GM21447 (cell line): Measurements from ENCODE around the gene TTC32.
"Not testable (repeated sequence)": the region's sequence is repeated elsewhere in the genome, so short reads cannot be mapped to it uniquely, and the experiment has no call there.

Experiments
- ATAC-seq: cut with Tn5 transposase; IDR thresholded peaks from one replicate; pipeline ENCODE4 v1.9.1; 2021; ENCODE audit not compliant: unreplicated experiment

Gene TTC32

GRCh38 chr2:19899985-19900930 lies 1.5 kb downstream of the TTC32 start:
- ATAC-seq: peak; percentile 30

- no peak for ATAC-seq
Measured at GRCh38 chr2:19898592-19899329, 3.0 kb downstream of the TTC32 start.

DNA sequence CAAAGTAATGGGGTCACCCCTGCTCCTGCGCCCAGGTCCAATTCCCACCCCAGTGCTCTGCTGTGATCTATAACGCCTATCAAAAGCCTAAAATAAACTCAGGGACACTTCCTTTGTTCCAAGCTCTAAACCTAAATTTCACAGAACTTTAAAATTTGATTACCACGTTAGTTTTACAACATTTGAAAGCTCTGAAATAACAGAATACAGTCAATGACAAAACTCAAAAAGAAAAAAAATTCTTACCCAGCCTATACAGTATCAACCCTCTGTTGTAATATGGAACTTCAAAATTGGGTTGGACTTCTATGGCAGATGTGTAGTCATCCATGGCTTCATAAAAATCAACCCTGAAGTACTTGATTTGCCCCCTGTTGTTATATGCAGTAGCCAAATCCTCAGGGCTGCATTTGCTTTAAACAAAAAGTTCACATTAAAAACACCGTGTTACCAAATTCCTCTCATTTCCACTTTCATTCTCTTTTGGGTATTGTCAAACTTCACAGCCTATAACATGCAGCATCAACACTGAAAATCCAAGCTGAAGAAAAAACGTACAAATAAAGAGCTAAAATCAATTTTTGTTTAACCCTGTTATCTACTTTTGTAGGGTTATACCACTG lies 4.0 kb downstream of the TTC32 start:
- ATAC-seq: no peak

- no peak for ATAC-seq
Measured at GRCh38 chr2:19895535-19895934, 6.2 kb downstream of the TTC32 start.

- peak; percentile 6 for ATAC-seq
Measured at GRCh38 chr2:19894134-19894792, 7.5 kb downstream of the TTC32 start.

DNA sequence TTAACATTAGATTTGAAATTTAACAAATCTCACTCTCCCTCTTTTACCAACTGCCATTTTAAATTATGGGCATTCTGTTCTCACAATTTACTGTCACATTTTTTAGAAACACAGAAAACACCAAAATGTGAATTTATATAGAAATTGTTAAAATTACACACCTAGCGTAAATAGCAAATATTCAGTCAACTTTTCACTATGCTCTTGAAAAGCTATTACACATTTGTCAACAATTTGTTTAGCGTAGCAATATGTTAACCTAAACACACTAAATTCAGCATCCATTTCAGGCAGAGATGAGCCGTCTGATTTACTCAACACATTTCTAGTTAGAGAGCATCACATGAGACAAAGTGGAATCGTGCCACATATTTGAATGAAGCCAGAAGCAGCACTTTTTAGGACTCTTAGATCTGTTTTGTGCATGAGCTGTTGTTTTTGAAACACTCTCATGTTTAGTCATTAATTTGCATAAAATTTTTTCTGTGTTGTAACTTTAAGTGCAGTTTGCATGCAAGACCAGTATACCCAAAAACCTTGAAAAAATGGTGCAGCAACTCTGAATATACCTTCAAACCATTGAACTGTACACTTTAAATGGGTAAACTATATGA lies 8.2 kb downstream of the TTC32 start:
- peak; percentile 83 for ATAC-seq

DNA sequence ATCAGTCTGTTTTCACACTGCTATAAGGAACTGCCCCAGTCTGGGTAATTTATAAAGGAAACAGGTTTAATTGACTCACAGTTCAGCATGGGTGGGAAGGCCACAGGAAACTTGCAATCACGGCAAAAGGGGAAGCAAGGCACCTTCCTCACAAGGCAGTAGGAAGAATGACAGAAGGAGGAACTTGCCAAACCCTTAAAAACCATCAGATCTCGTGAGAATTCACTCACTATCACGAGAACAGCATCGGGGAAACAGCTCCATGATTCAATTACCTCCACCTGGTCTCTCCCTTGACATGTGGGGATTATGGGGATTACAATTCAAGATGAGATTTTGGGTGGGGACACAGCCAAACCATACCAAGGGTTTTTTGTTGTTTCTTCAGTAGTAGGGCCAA lies 9.8 kb downstream of the TTC32 start:
- ATAC-seq: not testable (repeated sequence)

GRCh38 chr2:19890104-19890503 lies 11.7 kb downstream of the TTC32 start:
- ATAC-seq: no peak

GRCh38 chr2:19888831-19889230 lies 13.0 kb downstream of the TTC32 start:
- ATAC-seq: no peak

- no peak for ATAC-seq
Measured at GRCh38 chr2:19887510-19887909, 14.3 kb downstream of the TTC32 start.

GRCh38 chr2:19886261-19886660 lies 15.5 kb downstream of the TTC32 start:
- ATAC-seq: no peak

GRCh38 chr2:19885791-19886190 lies 16.0 kb downstream of the TTC32 start:
- ATAC-seq: no peak

- ATAC-seq: no peak
Measured at GRCh38 chr2:19883971-19884720, 17.6 kb downstream of the TTC32 start.

DNA sequence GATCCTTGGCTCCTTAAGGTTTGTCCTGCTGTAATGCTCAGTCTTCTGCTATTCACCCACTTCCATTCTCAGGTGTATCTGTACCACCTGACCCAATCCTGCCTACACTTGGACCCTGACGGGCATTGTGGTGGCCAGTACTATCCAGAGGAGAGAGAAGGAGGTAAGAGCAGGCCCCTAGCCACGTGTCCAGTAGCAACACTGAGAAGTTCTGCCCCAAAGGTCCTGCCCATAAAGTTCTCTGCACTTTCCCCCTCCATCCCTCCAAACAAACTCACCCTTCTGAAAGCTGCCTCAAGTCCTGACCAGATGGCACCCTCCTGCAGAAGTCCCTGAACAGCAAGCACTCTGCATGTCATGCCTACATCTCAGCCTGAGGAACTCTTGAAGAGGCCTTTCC lies 18.3 kb downstream of the TTC32 start:
- ATAC-seq: no peak

GRCh38 chr2:19882286-19882685 lies 19.5 kb downstream of the TTC32 start:
- ATAC-seq: no peak

DNA sequence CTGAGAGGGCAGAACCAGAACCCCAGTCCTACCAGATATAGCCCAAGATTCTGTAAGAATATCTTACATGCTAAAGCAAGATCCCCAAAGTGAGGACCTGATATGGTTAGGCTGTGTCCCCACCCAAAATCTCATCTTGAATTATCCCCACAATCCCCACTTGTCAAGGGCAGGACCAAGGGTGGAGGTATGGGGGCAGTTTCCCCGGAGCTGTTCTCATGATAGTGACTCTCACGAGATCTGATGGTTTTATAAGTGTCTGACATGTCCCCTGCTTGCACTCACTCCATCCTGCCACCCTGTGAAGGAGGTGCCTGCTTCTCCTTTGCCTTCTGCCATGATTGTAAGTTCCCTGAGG lies 19.9 kb downstream of the TTC32 start:
- ATAC-seq: no peak

DNA sequence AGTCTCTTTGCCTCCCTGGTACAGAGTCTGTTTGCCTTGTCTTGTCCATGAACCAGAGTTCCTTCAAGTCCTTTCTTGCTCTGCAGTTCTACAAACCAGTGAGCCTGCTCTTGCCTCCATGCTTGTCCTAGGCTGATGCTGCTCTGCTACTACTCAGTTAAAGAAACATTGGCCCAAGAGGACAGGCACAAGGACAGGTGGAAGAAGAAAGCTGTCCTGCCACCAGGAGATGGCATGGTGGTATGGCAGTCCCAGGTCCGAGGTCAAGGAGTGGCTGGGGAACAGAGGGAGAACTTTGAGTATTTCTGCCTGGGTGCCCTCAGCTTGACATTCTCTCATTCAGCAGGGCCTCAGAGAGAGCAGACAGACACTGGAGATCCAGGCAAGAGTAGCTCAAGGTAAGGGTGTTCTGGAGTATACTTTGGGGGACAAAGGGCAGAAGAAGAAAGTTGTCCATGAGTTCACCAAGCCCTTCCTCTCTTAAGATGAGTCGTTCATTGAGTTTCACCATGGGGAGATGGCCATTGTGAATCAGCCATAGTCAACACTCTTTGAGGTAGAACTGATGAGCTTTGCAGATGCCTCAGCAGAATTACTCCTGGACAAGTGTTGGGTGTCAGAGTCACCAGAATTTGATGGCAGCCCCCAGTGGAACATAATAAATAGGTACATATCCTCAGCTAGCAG lies 20.4 kb downstream of the TTC32 start:
- ATAC-seq: no peak

GRCh38 chr2:19880191-19880590 lies 21.6 kb downstream of the TTC32 start:
- not testable (repeated sequence) for ATAC-seq

DNA sequence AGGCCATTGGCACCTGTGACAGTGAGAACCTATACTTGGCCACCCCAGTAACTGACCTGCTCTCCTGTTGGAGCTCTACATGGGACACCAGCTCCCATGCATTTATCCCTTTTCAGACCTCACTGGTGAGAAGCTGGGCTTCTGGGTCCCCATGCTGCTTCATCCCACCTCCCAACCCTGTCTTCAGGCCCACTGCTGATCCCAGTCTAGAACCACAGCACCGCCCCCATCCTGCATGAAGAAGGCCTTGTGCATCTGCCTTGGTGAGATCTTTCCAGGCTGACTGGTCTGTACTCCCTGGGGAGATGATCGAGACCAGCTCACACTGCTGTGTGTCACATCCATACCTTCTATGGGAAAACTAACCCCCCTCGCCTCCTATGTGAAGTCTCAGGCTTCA lies 22.7 kb downstream of the TTC32 start:
- ATAC-seq: no peak
